NCI-H82 (cell line): Measurements from ENCODE around the gene KSR2.
"Not testable (repeated sequence)": the region's sequence is repeated elsewhere in the genome, so short reads cannot be mapped to it uniquely, and the experiment has no call there.

Experiments used
- DNase-seq: peaks from one replicate; lab custom pipeline; 2025; lab: John Stamatoyannopoulos, UW

The KSR2 gene

GRCh38 chr12:117967512-117967911, 1.3 kb downstream of the KSR2 start:
- DNase-seq = no peak

- DNase-seq = no peak
Measured at GRCh38 chr12:117967043-117967442, 1.7 kb downstream of the KSR2 start.

DNA sequence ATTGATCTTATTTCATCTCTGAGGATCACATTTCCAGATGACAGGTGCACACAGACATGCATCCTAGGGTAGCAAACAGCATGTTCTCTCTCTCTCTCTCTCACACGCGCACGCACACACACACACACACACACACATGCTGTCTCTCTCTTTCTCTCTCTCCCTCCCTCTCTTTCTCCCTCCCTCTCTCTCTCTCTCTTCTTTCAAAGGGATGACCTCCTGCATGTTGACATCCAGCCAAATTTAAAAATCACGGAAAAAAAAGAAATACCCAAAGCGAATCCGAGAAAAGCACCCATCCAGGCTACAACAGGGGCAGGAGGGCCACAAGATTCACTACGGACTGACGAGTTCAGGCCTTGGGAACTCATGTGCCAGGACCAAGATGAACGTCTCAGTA, 2.3 kb downstream of the KSR2 start:
- no peak for DNase-seq

- DNase-seq = no peak
Measured at GRCh38 chr12:117963836-117964235, 5.0 kb downstream of the KSR2 start.

- DNase-seq = no peak
Measured at GRCh38 chr12:117936722-117937484, 31.9 kb downstream of the KSR2 start.

DNA sequence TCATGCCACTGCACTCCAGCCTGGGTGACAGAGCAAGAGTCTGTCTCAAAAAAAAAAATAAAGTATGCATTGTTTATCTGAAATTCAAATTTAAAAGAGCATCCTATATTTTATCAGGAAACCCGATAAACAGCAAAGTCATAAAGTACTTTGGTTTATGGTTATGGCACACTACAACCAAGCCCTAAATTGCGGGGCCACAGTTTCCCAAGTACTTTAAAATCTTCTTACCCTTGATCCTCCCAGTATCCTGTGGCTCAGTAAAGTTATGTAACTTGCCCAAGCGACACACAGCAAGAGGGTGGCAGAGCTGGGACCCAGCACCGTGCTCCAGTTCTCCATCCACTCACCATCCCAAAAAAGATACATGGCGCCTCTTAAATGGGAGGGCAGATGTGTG, 35.2 kb downstream of the KSR2 start:
- no peak for DNase-seq

DNA sequence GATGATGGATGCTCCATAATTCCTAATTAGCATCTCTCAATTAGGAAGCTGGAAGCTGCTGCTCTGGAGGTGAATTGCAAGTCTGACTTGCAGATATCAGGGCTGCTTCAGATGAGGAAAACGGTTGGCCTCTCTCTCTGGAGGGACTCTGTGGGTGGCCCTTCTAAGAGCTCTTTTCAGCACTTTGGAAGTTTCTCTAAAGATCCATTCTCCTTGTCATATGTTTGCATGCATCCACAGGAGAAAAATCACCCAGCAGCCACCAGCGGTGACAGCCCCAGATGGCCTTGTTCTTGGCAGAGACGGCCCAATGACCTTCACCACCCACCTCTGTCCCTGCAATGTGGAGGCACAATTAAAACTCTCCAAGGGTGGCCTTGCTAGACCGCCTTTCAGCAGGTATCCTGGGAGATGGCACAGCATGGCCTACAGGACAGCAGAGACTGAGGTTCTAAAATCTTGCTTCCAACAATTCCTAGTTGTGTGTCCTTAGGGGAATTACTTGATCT, 42.3 kb downstream of the KSR2 start:
- DNase-seq = no peak

- no peak for DNase-seq
Measured at GRCh38 chr12:117921929-117922777, 46.6 kb downstream of the KSR2 start.

- no peak for DNase-seq
Measured at GRCh38 chr12:117919479-117919878, 49.3 kb downstream of the KSR2 start.

GRCh38 chr12:117914686-117915085, 54.1 kb downstream of the KSR2 start:
- DNase-seq = no peak

DNA sequence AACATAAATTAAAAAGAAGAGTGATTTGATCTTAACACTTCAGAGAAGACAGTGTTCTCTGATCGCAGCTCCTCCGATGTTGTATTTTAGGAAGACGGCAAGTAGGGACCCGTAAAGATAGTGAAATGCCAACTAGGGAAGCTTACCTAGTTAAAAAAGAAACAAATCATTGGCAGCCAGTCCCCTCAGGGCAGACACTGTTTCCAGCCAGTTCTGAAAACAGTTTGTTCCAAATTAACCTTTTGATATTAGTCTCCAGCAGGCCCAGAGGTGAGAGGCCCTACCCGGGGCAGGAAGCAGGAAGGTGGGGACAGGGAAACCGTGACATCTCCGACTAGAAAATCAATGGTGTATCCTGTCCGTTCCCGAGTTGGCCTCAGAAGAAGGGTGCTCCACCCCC, 56.0 kb downstream of the KSR2 start:
- no peak for DNase-seq

DNA sequence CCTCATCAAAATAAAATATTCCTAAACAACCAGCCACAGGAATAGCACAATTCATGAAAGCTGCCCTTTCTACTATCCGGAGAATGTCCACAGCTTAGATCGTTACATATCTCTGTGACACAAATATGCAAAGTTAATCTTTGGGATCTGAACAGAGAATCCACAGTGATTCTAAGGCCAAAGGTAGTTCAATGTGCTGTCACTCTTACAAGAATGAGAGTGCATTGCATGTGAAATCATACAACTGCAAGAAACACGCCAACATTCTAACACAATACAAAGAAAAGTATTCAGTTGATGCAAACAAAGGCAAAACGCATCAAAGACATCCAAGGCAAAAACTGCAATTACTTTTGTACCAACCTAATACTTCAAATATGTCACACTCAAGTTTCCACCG, 60.4 kb downstream of the KSR2 start:
- no peak for DNase-seq

DNA sequence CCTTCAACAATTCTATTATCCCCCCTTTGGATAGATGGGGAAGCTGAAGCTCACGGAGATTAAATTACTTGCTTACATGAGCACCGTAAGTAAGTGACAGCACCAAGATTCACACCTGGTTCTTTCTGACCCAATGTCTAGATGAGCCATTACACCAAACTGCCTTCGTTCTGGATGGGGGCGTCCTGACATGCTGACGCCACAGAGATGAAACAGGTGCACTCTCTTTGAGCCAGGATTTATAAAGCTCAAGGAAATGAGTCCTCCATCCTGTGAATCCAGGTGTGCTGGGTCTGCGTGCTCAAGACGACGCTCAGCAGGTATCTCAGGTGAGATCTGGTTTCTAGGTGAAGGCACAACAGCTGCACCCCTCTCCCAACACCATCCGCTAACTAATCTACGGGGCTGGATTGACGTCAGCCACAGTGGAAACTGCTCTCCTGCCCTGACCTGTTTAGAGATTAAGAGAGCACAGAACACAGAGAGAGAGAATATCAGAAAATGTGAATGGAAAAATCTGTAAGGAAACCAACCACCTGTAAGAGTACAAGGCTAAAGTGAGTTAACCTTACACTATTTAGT, 61.6 kb downstream of the KSR2 start:
- no peak for DNase-seq

GRCh38 chr12:117904051-117904450, 64.7 kb downstream of the KSR2 start:
- DNase-seq = no peak

GRCh38 chr12:117903110-117903840, 65.5 kb downstream of the KSR2 start:
- no peak for DNase-seq

DNA sequence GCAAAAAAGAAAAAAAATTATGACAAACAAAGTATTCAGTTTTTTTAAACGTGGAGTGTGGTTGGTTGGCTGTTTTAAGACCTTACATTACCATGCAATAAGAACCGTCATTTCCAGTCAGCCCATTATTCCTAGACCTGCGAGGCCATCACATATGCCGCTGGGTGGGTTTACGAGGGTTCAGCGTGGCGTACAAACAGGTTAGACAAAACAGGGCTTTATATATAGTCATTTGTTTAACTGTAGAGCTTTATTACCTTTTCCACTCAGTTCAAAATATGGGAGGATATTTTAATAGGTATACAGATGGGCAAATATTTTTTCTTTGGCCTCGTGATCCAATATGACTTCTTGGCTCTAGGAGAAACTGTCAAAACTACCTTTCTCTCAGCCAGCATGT, 67.2 kb downstream of the KSR2 start:
- no peak for DNase-seq

GRCh38 chr12:117900561-117900960, 68.2 kb downstream of the KSR2 start:
- DNase-seq = no peak

DNA sequence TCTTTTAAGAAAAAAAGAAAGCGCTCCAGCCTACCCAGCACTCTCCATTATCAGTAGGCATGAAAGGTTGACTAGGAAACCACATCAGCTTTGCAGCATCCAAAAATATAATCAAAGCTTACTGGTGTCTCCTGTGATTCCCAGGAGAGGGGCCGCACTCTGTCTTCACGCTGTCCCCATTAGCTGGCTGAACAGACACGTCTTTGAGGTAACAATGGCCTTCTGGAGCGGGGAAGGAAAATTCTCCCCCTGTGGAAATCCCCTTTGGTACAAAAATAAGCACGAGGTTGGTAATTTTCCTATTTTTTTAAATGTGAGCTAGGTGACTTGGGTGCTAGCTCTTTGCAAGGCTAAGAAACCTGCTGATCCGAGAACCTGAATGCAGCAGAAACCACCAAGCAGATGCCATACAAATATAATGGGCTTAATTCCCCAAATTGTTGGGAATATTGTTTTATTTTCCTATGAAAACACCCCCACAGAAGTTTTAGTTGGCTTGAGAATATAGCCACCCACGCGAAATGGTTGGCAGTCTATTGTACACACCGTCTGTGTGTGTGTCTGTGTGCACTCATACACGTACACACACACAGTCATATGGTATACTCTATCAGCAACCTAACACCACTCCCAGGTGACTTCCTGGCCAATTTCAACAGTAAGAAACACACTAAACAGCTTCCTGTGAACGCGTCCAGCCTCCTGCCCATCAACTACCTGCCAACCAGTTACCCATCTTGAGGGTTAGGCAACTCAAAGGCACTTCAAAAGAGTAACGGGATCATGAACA, 71.2 kb downstream of the KSR2 start:
- DNase-seq = no peak

GRCh38 chr12:117896009-117896408, 72.8 kb downstream of the KSR2 start:
- DNase-seq = no peak

GRCh38 chr12:117892441-117892840, 76.3 kb downstream of the KSR2 start:
- no peak for DNase-seq

GRCh38 chr12:117891265-117891664, 77.5 kb downstream of the KSR2 start:
- not testable (repeated sequence) for DNase-seq
